GM18861 (cell line): ENCODE measurements around the gene MARCHF9.

Experiments used
- ATAC-seq: cut with Tn5 transposase; IDR thresholded peaks from one replicate; pipeline ENCODE4 v1.9.1; 2021; ENCODE audit not compliant: unreplicated experiment

The MARCHF9 gene

DNA sequence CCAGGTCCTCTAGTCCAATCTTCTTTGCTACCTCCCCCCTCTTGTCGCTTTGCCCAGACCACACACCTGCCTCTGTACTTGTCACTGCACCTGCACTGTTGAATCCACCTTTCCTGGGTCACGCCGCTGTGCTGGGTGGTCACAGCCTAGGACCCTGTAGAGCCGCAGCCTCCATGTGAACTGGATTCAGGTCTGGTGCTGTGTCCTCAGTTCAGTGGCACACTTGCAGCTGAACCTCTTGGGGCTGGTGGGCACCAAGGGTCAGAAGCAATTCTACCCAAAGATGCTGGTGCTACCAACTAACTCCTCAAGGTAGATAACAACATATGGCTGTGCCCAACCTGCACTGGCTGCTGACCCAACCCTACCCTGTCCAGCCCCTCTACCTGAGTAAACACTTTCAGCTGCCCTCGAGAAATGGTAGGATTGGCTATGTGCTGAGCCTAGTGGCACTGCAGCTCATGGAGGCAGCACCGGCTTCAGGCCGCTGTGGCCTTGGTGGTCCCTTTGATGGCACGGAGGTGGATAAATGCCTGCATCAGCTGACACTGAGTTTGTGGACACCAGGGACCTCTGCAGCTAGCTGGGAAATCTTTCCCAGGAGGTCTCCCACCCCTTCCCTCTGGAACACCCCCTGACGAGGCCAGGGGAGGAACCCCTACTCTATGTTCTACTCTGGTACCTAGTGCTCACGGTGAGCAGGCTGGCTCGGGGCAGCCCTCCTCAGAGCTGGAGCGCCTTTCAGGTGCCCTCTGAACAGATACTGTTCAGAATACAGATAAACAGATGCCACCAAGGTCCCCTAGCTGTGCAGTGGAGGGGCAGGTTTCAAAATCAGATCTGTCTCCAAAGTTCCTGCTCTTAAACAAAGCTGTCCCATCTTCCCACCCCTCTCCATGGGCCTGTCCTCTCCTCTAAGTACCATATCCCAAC lies 30.6 kb upstream of the MARCHF9 start:
- ATAC-seq: no peak

DNA sequence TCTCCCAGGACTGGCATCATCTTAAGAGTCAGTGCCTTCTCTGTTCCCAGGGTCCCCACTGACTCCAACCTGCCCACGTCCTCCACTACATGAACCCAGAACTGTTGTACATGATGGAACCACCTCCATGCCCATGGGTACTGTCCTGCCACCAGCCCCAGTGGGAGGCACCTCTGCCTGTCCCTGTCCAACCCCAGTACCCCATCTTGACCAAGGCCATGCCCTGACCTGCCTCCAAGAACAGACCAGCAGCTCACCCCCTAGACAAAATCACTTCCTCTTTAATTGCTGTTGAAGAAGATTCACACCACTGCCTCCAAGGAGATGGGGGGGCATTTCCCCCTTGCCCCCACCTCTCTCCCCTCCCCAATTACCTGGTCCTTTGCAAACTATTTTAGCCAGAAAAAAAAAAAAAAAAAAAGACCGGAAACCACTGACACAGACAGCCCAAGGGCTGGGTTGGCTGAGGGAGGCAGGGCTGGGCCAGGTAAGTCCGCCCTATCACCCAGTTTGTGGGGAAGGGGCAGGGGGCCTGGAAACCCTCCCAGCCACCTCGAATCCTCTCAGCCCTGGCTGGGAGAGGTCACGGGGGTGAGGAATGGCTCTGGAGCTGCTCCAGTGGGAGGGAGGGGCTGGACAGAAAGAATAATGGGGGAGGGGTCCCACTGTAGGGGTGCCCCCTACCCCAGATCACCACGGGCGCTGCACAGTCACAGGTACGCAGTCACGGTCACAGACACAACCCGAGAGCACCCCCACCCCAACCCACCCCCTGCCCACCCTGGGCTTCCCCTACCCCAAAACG lies 29.8 kb upstream of the MARCHF9 start:
- ATAC-seq: no peak

DNA sequence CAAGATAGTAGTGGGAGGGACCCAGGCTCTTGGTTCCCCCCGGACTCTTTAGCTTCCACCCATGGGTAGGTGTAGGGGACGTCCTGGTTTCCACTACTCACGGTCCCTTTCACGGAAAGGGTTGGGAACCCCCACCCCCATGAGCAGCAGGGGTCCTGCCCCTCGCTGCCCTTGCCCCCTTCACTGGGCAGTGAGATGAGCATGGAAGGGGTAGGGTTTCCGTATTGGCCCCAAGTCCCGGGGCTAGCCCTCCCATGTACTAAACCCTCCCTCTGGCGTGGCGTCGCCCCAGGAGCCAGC lies 29.1 kb upstream of the MARCHF9 start:
- no peak for ATAC-seq

DNA sequence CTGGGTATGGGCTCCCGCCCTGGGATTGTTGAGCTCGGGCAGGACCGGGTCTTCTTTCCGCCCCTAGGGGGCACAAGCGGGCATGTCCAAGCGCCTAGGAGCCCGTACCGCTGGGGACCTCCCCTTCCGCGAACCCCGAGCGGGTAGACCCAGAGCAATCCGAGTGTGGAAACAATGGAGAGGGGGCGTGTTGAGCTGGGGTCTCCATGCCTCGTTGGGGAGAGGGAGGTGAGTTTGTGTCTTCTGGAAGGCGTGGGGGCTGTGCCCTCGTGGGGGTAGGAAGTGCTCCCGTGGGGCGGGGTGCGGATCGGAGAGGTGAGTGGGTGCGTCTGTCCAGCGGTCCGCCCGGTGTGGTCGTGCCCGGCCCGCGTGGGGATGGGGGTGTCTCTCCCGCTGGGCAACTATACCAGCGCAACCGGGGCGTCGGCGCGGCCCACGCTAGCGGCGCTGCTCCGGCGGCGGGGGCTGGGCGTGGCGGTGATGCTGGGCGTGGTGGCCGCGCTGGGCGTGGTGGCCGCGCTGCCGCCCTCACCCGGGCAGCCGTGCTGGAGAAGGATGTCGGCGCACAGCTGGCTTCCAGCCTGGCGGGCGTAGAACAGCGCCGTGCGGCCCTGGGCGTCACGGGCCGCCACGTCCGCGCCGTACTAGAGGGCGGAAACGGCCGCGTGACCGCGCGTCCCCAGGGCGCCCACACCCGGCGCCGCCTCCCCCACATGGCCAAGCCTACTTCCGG lies 28.6 kb upstream of the MARCHF9 start:
- no peak for ATAC-seq

DNA sequence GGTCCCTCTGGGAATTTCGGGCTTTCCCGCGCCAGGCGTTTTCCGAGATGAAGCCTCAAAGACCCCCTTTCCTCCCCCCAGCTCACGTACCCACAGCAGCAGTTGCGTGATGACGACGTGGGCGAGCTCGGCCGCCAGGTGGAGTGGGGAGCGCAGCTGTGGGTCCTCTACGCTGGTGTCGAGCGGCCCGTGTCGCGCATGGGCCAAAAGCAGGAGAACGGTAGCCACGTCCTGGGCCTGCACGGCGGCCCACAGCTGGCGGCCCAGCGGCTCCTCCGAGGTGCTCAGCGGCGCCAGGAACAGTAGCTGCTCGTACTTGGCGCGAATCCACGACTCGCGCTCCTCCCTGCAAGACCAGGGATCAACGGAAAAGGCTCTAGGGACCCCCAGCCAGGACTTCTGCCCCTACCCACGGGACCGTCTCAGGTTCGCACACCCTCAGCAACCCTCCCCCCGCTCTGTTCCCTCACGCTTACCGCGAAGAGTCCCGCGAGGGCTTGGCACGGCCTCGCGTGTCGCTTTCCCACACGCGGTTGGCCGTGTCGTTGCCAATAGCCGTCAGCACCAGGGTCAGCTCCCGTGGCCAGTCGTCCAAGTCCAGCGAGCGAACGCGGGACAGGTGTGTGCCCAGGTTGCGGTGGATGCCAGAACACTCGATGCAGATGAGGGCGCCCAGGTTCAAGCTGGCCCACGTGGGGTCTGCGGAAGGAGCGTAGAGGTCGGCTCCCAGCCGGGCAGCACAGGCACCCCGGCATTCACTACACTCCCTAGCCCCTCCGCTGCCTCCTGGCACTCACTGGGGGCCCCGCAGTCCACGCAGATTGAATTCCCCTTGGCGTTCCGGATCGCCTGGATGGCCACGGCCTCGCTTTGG lies 27.8 kb upstream of the MARCHF9 start:
- ATAC-seq: no peak

DNA sequence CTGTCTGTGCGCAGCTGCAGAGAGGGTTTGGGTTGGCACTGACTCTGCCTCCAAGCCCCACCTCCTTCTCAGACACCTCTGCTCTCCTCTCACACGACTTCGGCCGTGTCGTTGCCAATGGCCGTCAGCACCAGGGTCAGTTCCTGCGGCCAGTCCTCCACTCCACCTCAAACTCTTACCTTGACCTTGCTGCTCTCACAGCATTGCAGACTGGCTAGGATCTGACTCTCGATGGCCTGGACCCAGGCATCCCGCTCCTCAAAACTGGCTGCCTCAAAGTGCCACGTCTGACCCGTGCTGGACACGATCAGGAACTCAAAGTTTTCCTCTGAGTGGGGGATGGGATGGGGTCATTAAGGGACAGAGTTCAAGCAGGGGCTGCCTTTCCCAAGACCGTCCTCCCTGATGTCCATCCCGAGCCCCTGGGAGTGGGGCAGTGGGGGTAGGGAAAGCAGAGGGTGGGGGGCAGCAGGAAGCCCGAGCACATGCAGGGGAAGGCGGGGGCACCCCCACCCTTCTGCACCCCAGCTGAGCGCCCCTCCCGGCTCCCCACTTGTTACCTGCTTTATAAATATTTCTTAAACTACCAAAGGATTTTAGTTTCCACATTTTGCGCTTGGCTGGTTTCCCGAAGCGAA lies 27.0 kb upstream of the MARCHF9 start:
- ATAC-seq: no peak

DNA sequence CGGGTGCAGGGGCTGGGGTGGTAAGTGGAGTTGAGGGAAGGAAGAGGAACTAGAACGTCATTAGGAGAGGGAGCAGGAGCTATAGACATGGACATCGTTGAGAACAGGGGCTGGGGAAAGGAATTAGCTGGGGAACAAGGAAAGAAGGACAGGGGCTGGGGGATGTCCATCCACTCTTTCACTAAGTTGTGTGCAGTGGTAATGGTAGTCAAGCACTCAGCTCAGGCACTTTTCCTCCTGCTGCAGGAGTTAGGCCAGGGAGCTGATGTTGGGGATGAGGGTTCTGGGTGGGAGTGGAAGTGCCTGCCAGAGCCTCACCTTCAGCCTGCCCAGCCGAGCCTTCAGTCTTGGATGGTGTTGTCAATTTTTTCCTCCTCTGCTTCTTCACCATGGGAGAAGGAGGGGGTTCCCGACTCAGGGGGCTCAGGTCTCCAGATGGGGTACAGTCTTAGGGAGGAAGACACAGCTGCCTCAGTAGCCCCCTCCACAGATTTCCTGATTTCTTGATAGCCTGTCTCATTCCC lies 25.5 kb upstream of the MARCHF9 start:
- no peak for ATAC-seq

DNA sequence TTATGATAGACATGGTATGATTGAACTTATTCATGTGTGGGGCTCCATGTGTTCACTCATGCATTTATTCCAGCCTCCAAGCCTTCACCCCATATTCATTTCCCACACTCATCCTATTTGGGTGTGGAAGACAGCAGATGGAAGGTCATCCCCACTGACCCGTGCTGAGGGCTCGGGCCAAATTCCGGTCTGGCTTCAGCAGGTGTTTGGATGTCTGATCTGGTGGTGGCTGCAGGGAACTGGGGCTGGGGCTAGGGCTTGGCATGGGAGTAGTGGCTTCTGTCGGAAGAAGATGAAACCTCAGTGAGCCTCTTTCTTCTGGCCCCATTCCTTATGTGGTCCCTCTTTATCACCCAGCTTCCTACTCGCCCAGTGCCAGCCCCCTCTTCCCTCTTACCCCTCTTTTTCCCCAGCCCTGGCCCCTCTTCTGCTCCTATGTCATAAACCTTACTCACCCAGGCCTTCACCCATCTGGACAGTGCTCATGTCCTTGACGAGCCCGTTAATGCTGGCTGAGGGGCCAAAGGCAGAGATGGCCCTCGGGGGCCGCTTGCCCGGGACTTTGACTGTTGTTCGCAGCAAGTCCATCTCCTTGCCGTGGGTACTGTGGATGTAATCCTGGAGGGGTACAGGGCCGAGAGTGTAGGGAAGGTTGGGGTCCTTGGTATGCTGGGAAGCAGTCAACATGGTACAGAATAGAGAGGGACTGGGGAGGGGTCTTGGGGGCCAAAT lies 24.4 kb upstream of the MARCHF9 start:
- ATAC-seq: no peak

DNA sequence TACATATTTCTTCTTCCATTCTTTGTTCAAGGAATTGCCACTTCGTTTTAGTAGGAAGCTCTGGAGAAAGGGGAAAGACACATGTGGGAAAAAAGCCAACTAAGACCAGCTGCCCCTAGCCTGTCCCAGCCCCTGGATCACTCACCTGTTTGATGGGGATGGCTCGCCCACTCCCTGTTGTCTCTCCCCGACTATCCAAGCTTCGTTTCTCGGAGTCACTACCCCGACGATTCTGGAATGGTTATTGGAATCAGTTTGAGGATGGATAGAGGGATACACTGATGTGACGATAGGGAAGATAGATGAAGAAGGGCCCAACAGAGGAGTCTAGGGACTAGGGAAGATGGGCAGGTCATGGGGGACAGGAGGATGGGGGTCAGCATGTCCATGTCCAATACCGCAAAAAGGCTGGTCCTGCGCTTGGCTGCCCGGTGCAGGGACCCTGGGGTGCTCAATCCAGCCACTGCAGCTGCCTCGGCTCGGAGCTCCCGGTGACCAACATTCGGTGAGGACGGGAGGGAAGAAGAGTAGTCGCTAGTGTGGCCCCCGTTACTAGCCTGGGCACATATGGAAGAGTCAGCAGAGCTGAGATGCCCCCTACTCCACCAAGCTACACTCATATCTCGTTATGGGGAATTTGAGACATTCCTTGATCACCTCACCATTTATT lies 23.4 kb upstream of the MARCHF9 start:
- ATAC-seq: no peak

DNA sequence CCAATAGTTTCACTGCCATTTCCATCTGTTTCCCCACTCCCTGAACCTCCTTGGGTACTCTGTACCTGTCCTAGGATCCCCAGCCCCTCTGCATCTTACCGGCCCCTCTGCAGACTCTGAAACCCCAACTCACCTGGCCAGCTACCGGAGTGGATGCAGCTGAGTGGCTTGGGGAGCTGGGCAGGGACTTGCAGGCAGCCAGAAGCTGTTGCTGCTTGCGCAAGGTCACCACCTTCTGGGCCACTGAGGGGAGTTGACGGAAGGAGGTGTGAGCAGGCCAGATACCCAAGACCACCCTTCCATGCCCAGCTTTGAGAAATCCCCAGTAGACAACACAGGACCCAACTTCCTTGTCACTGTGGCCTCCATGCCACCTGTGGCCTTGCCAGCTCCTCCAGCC lies 22.6 kb upstream of the MARCHF9 start:
- ATAC-seq: no peak

DNA sequence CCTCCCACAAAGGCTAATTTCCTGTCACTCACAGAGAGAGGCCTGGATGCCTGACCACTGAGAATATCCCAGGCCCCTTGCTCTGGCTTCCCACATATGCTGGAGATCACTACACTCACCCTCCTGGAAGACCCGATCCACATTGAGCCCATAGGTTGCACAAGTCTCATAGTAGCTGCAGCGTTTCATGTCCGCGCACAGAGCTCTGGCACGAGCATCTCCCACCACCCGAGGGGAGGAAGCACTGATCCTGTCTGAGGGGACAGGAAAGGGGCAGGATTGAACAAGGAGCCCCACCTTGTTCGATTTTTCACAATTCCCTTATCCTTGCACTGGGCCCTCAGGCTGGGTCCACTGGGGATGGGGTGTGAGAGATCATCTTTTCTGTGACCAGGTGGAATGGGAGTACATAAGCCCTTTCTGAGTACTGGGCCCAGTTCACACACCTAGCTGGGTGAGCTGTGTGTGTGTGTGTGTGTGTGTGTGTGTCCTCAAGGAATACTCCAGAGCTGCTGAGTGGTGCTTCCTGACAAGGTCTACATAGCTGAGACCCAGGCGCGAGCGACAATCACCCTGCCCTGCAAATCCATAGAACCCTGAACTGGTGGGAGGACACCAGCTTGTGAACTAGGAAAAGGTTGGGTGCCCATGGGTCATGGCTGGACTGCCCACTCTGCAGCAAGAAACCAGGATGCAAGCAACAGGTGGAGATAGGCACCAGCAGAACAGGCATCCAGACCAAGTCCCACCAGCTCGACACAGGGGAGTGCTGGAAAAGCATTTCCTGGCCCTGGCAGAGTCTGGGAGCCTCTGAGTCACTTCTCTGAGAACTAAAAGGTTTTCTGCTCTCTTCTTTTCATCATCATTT lies 21.9 kb upstream of the MARCHF9 start:
- no peak for ATAC-seq

DNA sequence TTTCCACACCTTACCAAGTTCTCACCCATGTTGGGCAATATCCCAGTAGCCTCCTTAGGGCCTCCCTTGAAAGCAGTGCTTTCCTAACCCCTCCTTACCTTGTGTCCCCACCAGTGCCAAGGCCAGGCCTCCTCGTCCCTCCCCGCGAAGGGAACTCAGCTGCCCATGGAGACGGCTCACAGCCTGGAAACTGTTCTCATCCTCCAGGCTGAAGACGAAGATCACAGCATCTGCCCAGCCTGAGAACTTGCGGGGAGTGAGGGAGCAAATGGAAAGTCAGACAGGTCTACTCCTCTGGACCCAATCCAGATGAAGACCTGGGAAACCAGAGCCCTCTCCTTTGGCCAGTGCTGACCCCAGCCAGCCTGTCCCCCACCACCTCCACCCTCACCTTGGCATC lies 21.0 kb upstream of the MARCHF9 start:
- ATAC-seq: no peak

DNA sequence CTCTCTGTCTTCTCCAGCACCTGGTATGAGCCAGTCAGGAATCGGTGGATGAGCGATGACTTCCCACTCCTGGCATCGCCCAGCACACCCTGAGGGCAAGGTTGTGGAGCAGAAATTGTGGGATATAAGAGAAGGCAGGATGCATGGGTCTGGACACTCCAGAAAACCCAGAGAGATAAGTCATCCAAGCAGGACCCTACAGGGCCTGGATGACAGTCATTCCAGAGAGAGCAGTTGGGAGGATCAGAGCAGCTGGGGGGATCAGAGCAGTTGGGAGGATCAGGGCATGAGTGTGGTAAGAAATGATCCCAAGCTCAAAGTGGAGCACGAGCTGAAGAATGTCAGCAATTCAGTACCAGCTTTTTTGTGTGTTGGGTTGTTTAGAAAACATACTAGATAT lies 20.3 kb upstream of the MARCHF9 start:
- no peak for ATAC-seq

DNA sequence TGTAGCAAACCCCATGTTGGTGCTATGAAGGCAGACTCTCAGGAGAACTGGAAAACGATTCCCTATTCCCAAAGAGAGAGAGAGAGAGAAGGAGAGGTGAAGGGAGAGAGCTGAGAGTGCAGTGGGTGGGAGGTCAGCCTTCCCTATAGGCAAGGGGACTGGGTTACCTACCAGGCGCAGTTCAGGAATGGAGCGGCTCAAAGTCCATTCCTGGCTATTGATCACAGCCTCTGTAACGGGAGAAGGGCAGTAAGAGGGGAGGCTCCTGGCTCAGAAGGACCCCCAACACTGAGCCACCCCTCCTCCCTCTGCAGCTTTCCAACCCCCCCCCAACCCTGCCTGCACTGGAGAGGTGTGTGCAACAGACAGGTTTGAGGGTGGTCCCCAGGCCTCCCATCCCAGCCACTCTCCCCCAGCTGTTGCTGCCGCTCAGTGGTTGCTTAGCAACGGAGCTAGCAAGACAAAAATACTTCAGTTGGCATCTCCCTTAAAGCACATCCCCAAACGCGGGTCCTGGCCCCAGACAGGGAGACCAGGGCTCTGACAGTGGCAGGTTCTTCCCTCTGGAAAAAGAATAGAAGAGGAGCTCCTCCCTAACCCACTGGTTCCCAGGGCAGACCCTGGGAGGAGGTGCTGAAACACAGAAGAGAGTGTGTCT lies 19.6 kb upstream of the MARCHF9 start:
- no peak for ATAC-seq

DNA sequence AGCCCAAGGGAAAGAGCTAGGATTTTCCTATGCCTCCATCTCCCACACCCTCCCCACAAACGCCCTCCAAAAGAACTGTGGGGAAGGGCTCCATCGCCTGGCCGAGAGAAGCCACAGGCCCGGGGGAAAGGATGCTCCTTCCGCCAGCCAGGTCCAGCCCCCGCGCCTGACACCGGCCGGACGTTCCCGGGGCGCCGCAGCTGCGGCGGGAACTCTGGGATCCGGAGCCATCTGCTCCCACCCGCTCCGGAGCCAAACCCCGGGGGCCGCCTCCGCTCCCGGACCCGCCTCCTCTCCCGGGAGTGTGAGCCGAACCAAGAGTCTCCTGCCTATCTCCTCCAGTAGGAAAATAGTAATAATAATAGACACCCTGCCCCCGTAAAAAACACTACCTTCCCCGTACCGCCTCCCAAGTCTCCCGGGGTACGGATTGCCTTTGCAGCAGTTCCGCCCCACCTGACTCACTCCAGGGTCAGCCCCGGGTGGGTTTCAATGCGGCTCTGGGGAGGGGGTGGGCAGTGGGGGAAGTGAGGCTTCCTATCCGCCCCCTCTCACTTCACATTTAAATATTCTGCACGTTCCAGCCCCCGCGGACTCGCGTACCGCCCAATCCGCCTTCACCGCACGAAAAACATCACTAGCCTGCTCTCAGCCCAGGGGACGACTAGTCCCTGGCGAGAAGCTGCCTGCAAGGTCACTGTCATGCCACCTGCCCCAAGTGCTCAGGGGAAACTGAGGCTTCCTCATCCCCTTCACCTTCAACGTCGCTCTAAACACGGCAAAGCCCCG lies 18.8 kb upstream of the MARCHF9 start:
- no peak for ATAC-seq

DNA sequence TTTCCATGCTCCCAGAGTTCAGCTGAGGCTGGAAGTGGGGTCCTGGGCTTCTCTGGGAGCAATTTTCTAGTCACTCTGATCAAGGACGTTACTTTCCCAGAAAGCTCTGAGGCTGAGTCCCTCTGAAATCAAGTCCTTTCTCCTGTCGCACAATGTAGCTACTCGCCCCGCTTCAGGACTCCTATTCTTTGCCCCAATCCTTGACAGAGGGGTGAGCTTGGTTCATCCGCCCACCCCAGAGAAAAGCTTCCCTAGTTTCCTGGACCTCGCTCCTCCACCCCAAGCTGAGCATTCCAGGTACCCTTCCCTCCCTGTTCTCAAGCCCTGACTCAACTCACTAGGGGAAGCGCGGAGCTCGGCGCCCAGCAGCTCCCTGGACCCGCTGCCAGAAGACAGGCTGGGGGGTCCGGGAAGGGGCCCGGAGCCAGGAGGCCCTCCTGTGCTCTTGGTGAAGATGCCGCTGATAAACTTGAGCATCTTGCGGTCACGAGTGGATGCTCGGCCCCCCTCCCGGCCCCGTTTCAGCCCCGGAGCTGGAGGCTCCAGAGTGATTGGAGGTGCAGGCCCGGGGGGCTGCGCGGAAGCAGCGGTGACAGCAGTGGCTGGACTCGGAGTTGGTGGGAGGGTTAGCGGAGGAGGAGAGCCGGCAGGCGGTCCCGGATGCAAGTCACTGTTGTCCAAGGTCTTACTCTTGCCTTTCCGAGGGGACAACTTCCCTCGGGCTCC lies 18.0 kb upstream of the MARCHF9 start:
- ATAC-seq: no peak
